Measurements from ENCODE around the gene ZNF106.

- no peak for TF ChIP-seq POLR2AphosphoS5 (IDR thresholded peaks at IDR 0.05; ENCODE audit: low read depth, low read length)
- TF ChIP-seq, protein P1, sequence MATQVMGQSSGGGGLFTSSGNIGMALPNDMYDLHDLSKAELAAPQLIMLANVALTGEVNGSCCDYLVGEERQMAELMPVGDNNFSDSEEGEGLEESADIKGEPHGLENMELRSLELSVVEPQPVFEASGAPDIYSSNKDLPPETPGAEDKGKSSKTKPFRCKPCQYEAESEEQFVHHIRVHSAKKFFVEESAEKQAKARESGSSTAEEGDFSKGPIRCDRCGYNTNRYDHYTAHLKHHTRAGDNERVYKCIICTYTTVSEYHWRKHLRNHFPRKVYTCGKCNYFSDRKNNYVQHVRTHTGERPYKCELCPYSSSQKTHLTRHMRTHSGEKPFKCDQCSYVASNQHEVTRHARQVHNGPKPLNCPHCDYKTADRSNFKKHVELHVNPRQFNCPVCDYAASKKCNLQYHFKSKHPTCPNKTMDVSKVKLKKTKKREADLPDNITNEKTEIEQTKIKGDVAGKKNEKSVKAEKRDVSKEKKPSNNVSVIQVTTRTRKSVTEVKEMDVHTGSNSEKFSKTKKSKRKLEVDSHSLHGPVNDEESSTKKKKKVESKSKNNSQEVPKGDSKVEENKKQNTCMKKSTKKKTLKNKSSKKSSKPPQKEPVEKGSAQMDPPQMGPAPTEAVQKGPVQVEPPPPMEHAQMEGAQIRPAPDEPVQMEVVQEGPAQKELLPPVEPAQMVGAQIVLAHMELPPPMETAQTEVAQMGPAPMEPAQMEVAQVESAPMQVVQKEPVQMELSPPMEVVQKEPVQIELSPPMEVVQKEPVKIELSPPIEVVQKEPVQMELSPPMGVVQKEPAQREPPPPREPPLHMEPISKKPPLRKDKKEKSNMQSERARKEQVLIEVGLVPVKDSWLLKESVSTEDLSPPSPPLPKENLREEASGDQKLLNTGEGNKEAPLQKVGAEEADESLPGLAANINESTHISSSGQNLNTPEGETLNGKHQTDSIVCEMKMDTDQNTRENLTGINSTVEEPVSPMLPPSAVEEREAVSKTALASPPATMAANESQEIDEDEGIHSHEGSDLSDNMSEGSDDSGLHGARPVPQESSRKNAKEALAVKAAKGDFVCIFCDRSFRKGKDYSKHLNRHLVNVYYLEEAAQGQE (IDR thresholded peaks at IDR 0.05; ENCODE audit: insufficient read depth in 1 of 2, low read depth in 2 of 2, low read length in 2 of 2) = no peak
Measured at GRCh38 chr15:42409011-42409410, 81.9 kb downstream of the ZNF106 start.
